ENCODE results near the gene SCGB1A1.
"Not testable (repeated sequence)": the region's sequence is repeated elsewhere in the genome, so short reads cannot be mapped to it uniquely, and the experiment has no call there.

SCGB1A1 gene

GRCh38 chr11:62418733-62419132 lies at the start of gene SCGB1A1:
SCGB1A1 (plus strand) TSS chr11:62419033; CDS start chr11:62419096, 63 bp downstream.
- no peaks in the 10 kb centered on the region for H3K36me3 ChIP-seq (replicated peaks)
- in situ Hi-C loops (cut with MboI; ENCODE audit: low sequenced_read_pairs) = loop anchor here (10.0 kb wide), 1 partner anchor 56 kb away; no protein-coding TSS in a partner anchor
- H3K27me3 ChIP-seq (ENCODE audit: low read depth) = no peaks in the 10 kb centered on the region
- H3K9me3 ChIP-seq = no peaks in the 10 kb centered on the region
- no peaks in the 10 kb centered on the region for H3K4me1 ChIP-seq
- no peak for DNase-seq (ENCODE audit: low spot score in 2 of 2)
- no peak within 1 kb of the TSS for H3K4me3 ChIP-seq

- in situ Hi-C loops (cut with MboI; ENCODE audit: low sequenced_read_pairs) = loop anchor here (10.0 kb wide), 1 partner anchor 126 kb away; the partner anchor contains the start of gene SCGB1D2
- DNase-seq (ENCODE audit: low spot score in 2 of 2) = no peak
Observed at GRCh38 chr11:62370743-62371440, 47.9 kb upstream of the SCGB1A1 start.

GRCh38 chr11:62372871-62373270 lies 46.0 kb upstream of the SCGB1A1 start:
- Histone ChIP-seq H3K9me3 (no peaks in the 10 kb centered on the region), H3K36me3 (replicated peaks) (no peaks in the 10 kb centered on the region), H3K4me1 (no peaks in the 10 kb centered on the region), H3K4me3 (no peak overlapping the region), H3K27me3 (ENCODE audit: low read depth) (no peaks in the 10 kb centered on the region)
- in situ Hi-C loops (cut with MboI; ENCODE audit: low sequenced_read_pairs) = loop anchor here (10.0 kb wide), 1 partner anchor 128 kb away; the partner anchor contains the start of gene SCGB1D2
- DNase-seq (ENCODE audit: low spot score in 2 of 2) = no peak

More at GRCh38 chr11:62370743-62371440, 47.9 kb upstream of the SCGB1A1 start:
- Histone ChIP-seq H3K36me3 (replicated peaks) (no peaks in the 10 kb centered on the region), H3K4me3 (no peak overlapping the region), H3K4me1 (no peaks in the 10 kb centered on the region), H3K27me3 (ENCODE audit: low read depth) (no peaks in the 10 kb centered on the region), H3K9me3 (no peaks in the 10 kb centered on the region)

- DNase-seq (ENCODE audit: low spot score in 2 of 2) = no peak
- in situ Hi-C loops (cut with MboI; ENCODE audit: low sequenced_read_pairs) = loop anchor here (10.0 kb wide), 1 partner anchor 129 kb away; the partner anchor contains the start of gene SCGB1D2
- no peaks in the 10 kb centered on the region for H3K9me3 ChIP-seq
- no peak overlapping the region for H3K4me3 ChIP-seq
- H3K4me1 ChIP-seq = peaks cover 4% of the 10 kb centered on the region
- no peaks in the 10 kb centered on the region for H3K36me3 ChIP-seq (replicated peaks)
- no peaks in the 10 kb centered on the region for H3K27me3 ChIP-seq (ENCODE audit: low read depth)
Observed at GRCh38 chr11:62373464-62374119, 45.2 kb upstream of the SCGB1A1 start.

- in situ Hi-C loops (cut with MboI; ENCODE audit: low sequenced_read_pairs) = loop anchor here (10.0 kb wide), 1 partner anchor 130 kb away; the partner anchor contains the start of gene SCGB1D2
- no peak for DNase-seq (ENCODE audit: low spot score in 2 of 2)
- H3K4me3 ChIP-seq = no peak overlapping the region
- H3K36me3 ChIP-seq (replicated peaks) = no peaks in the 10 kb centered on the region
- no peaks in the 10 kb centered on the region for H3K9me3 ChIP-seq
- no peaks in the 10 kb centered on the region for H3K27me3 ChIP-seq (ENCODE audit: low read depth)
- peaks cover 4% of the 10 kb centered on the region for H3K4me1 ChIP-seq
Observed at GRCh38 chr11:62374801-62375200, 44.0 kb upstream of the SCGB1A1 start.

- DNase-seq (ENCODE audit: low spot score in 2 of 2) = peak in 1 of 2 experiments; percentile 54
Observed at GRCh38 chr11:62378459-62379063, 40.3 kb upstream of the SCGB1A1 start.

GRCh38 chr11:62379586-62379985 lies 39.2 kb upstream of the SCGB1A1 start:
- H3K4me3 ChIP-seq; H3K36me3 ChIP-seq (replicated peaks); H3K27me3 ChIP-seq (ENCODE audit: low read depth); DNase-seq (ENCODE audit: low spot score in 2 of 2); H3K9me3 ChIP-seq: not testable (repeated sequence)
- peaks cover 23% of the 10 kb centered on the region for H3K4me1 ChIP-seq
- in situ Hi-C loops (cut with MboI; ENCODE audit: low sequenced_read_pairs) = loop anchor here (10.0 kb wide), 1 partner anchor 135 kb away; the partner anchor contains the start of gene SCGB1D2

More at GRCh38 chr11:62378459-62379063, 40.3 kb upstream of the SCGB1A1 start:
- not testable (repeated sequence) for H3K9me3 ChIP-seq; H3K27me3 ChIP-seq (ENCODE audit: low read depth); H3K36me3 ChIP-seq (replicated peaks); H3K4me3 ChIP-seq
- in situ Hi-C loops (cut with MboI; ENCODE audit: low sequenced_read_pairs) = loop anchor here (10.0 kb wide), 1 partner anchor 134 kb away; the partner anchor contains the start of gene SCGB1D2
- H3K4me1 ChIP-seq = peaks cover 23% of the 10 kb centered on the region

- H3K4me3 ChIP-seq; in situ Hi-C loops (cut with MboI; ENCODE audit: low sequenced_read_pairs); H3K36me3 ChIP-seq (replicated peaks); H3K9me3 ChIP-seq; H3K27me3 ChIP-seq (ENCODE audit: low read depth): not testable (repeated sequence)
- H3K4me1 ChIP-seq = peaks cover 23% of the 10 kb centered on the region
- peak; percentile 70 to 71 for DNase-seq (ENCODE audit: low spot score in 2 of 2)
Observed at GRCh38 chr11:62380821-62381245, 38.0 kb upstream of the SCGB1A1 start.

- Histone ChIP-seq H3K4me3 (no peak overlapping the region), H3K36me3 (replicated peaks) (no peaks in the 10 kb centered on the region), H3K27me3 (ENCODE audit: low read depth) (no peaks in the 10 kb centered on the region), H3K9me3 (no peaks in the 10 kb centered on the region), H3K4me1 (peaks cover 20% of the 10 kb centered on the region)
- in situ Hi-C loops (cut with MboI; ENCODE audit: low sequenced_read_pairs) = no loop called here
- no peak for DNase-seq (ENCODE audit: low spot score in 2 of 2)
Observed at GRCh38 chr11:62383822-62384221, 35.0 kb upstream of the SCGB1A1 start.

- in situ Hi-C loops (cut with MboI; ENCODE audit: low sequenced_read_pairs); H3K36me3 ChIP-seq (replicated peaks); H3K9me3 ChIP-seq; H3K4me3 ChIP-seq; DNase-seq (ENCODE audit: low spot score in 2 of 2); H3K27me3 ChIP-seq (ENCODE audit: low read depth): not testable (repeated sequence)
- peaks cover 15% of the 10 kb centered on the region for H3K4me1 ChIP-seq
Observed at GRCh38 chr11:62386083-62386482, 32.8 kb upstream of the SCGB1A1 start.

GRCh38 chr11:62387381-62387780 lies 31.5 kb upstream of the SCGB1A1 start:
- no peaks in the 10 kb centered on the region for H3K27me3 ChIP-seq (ENCODE audit: low read depth)
- DNase-seq (ENCODE audit: low spot score in 2 of 2) = no peak
- H3K9me3 ChIP-seq = no peaks in the 10 kb centered on the region
- peaks cover 5% of the 10 kb centered on the region for H3K4me1 ChIP-seq
- no peak overlapping the region for H3K4me3 ChIP-seq
- peaks cover 4% of the 10 kb centered on the region for H3K36me3 ChIP-seq (replicated peaks)
- in situ Hi-C loops (cut with MboI; ENCODE audit: low sequenced_read_pairs) = no loop called here

- Histone ChIP-seq H3K4me3 (no peak overlapping the region), H3K9me3 (no peaks in the 10 kb centered on the region), H3K4me1 (no peaks in the 10 kb centered on the region), H3K27me3 (ENCODE audit: low read depth) (no peaks in the 10 kb centered on the region), H3K36me3 (replicated peaks) (peaks cover 4% of the 10 kb centered on the region)
- in situ Hi-C loops (cut with MboI; ENCODE audit: low sequenced_read_pairs) = no loop called here
- DNase-seq (ENCODE audit: low spot score in 2 of 2) = no peak
Observed at GRCh38 chr11:62388999-62389398, 29.8 kb upstream of the SCGB1A1 start.

GRCh38 chr11:62390237-62390636 lies 28.6 kb upstream of the SCGB1A1 start:
- Histone ChIP-seq H3K36me3 (replicated peaks) (peaks cover 4% of the 10 kb centered on the region), H3K4me3 (no peak overlapping the region), H3K4me1 (no peaks in the 10 kb centered on the region), H3K9me3 (no peaks in the 10 kb centered on the region), H3K27me3 (ENCODE audit: low read depth) (no peaks in the 10 kb centered on the region)
- DNase-seq (ENCODE audit: low spot score in 2 of 2) = no peak
- in situ Hi-C loops (cut with MboI; ENCODE audit: low sequenced_read_pairs) = loop anchor here (10.0 kb wide), 1 partner anchor 305 kb away; no protein-coding TSS in a partner anchor

Data from HAP-1 (cell line).